Right lobe of liver (tissue), 4 donors: ENCODE measurements around the gene COG7.

Experiments
- POLR2A ChIP-seq: fragments of 450-650 bp; IDR thresholded peaks from one replicate; pipeline ENCODE4 v1.6.1; 2017; ENCODE audit warnings: antibody characterized with exemption, mild to moderate bottlenecking
- TF ChIP-seq, protein P1 (sequence below), 4 donors: fragments of 200-600 bp in 3 of 4; fragments of 450-650 bp in 1 of 4; IDR thresholded peaks; one replicate each; pipeline versions ENCODE4 v1.5.1 to v1.8.0; 2016 to 2022; ENCODE audit warnings: antibody characterized with exemption in 4 of 4, mild to moderate bottlenecking in 2 of 4
- donor health status: DM: no; HTN: no; CAD: no.
- donor health status: DM: no; HTN: no; CAD: no.
- donor health status: DM: no; HTN: yes; CAD: no.

- TF ChIP-seq, protein P1, sequence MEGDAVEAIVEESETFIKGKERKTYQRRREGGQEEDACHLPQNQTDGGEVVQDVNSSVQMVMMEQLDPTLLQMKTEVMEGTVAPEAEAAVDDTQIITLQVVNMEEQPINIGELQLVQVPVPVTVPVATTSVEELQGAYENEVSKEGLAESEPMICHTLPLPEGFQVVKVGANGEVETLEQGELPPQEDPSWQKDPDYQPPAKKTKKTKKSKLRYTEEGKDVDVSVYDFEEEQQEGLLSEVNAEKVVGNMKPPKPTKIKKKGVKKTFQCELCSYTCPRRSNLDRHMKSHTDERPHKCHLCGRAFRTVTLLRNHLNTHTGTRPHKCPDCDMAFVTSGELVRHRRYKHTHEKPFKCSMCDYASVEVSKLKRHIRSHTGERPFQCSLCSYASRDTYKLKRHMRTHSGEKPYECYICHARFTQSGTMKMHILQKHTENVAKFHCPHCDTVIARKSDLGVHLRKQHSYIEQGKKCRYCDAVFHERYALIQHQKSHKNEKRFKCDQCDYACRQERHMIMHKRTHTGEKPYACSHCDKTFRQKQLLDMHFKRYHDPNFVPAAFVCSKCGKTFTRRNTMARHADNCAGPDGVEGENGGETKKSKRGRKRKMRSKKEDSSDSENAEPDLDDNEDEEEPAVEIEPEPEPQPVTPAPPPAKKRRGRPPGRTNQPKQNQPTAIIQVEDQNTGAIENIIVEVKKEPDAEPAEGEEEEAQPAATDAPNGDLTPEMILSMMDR (IDR thresholded peaks at IDR 0.05) = no peak
- no peak for TF ChIP-seq POLR2A
Measured at GRCh38 chr16:23465179-23465578, 12.2 kb upstream of the COG7 start.
